GM21717 (cell line): ENCODE measurements around the gene BRAP.
"Not testable (repeated sequence)": the region's sequence is repeated elsewhere in the genome, so short reads cannot be mapped to it uniquely, and the experiment has no call there.

Experiments used
- ATAC-seq: cut with Tn5 transposase; IDR thresholded peaks from one replicate; pipeline ENCODE4 v1.9.1; 2021; ENCODE audit warnings: mild to moderate bottlenecking, moderate library complexity; ENCODE audit not compliant: unreplicated experiment

Gene BRAP

DNA sequence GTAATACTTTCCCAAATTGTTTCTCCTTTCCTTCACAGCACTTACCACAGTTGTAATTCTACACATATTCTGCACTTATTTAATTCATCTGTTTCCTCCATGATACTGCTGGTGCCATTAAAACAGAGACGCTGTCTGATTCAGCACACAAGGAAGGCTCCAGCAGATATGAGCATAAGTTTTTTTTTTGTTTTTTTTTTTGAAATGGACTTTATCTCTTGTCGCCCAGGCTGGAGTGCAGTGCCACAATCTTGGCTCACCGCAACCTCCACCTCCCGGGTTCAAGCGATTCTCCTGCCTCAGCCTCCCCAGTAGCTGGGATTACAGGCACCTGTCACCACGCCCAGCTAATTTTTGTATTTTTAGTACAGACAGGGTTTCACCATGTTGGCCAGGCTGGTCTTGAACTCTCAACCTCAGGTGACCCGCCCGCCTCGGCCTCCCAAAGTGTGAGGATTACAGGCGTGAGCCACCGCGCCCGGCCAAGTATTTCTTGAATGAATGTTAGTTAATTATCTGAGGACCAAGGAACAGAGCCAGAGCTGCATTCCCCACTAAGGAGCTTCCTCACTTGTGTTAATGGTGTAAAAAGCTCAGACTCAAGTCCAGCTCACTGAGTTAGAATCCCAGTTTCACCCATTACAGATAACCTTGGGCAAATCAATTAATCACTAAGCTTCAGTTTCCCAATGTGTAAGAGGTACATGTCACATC, 1.1 kb downstream of the BRAP start:
- not testable (repeated sequence) for ATAC-seq

DNA sequence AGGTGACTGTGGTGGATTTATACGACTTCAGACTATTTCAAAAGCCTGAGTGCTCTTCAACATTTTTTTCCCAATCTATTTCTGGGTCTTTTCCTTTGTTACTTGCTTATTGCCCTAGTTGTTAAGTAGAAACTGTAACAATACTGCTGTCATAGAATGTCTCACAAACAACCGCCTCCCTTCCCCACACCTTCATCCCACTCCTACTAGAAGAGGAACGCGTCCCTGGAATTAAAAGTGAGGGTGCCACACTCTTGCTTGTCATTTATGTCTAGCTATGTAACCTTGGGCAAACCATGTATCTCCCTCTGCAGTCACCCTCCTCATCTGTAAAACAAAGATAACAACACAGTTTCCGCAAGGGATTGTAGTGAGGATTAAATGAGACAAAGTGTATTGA, 8.6 kb downstream of the BRAP start:
- no peak for ATAC-seq

DNA sequence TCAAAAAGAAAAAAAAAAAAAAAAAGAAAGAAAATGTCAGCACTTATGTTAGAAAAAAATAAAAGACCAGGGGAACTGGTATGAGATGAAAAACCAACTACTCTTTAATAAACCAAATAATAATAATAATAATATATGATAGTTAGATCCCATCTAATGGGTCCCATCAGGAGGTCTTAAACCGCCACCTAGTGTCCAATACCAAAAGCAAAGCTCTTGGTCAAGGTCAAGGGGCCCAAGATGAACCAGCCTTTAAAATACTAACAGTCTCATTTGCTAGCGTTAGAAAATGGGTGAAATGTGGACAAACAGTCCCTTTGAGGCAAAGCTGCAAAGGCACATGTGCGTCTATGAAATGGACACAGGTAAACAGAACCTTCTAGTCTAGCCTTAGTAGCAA, 12.3 kb downstream of the BRAP start:
- no peak for ATAC-seq

DNA sequence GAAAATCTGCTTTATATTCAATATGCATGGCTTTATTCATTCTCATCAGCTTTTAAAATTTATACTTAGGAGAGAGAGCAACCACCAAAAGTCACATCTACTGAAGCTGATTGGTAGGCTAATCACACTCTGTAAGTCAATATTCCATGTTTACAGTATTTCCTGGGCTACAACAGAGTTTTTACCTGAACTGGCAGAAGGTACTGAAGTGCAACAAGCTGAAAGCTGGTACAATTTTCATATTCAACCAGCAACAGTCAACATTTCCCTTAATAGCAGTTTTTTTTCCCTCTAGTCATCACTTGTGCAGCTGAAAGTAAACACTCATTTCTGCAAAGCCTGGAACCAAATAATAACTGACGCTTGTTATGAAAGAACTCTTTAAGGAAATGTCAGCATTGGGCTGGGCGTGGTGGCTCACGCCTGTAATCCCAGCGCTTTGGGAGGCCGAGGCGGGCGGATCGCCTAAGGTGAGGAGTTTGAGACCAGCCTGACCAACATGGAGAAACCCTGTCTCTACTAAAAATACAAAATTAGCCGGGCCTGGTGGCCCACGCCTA, 12.9 kb downstream of the BRAP start:
- no peak for ATAC-seq

DNA sequence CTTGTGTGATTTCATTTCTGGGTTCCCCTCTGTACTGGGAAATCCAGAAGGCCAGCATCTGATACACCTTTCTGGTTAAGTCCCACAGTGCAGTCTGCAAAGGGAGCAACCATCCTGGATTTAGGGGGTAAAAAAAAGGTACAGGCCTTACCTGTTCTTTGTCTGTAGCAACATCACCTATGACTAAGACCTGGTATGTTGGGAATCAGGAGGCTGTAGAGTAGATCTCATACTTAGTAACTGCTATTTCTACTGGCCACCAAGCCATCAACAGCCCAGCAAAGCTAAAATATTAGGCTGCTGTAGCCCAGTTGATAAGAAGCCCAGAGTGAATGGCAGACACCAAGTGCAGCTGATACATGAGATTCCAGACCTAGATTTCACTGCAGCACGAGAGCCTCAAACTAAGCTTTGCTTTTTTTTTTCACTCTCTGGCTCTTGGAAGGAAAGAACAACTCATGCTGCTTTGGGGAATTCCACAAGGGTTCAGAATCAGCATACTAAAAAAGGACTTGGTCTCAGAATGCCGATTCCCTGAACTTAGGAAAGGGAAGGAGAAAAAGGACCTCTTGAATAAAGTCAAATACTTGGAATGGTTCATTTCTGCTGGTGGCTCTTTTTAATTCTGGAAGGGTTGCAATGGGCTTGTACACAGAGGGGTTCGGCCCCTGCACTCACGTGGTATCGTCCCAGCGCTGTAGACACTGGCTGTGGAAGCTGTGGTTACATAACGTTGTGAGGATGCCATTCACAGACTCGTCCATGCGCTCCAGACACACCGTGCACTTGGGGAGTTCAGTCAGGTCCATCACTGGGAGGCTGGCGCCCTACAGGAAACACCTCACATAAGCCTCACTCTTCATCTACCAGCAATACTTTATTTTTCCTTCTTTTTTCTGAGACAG, 20.5 kb downstream of the BRAP start:
- ATAC-seq: no peak

DNA sequence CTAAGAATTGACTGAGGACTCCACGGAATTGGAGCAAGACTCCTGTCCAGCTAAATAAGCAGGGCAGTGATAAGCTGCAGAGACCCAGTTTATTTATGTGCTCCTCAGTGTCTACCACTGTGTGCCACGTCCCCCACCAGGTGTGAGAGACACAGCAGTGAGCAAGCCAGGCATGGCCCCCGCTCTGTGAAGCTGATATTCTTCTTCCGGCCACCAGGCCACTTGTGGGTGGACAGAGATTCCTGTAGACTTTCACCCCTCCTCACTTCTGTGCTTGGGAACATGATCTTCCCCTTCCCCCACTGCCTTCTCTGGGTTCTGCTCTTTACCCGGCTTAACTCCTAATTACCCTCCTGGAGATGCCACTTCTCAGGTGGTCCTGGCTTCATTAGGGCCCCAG, 21.3 kb downstream of the BRAP start:
- no peak for ATAC-seq

DNA sequence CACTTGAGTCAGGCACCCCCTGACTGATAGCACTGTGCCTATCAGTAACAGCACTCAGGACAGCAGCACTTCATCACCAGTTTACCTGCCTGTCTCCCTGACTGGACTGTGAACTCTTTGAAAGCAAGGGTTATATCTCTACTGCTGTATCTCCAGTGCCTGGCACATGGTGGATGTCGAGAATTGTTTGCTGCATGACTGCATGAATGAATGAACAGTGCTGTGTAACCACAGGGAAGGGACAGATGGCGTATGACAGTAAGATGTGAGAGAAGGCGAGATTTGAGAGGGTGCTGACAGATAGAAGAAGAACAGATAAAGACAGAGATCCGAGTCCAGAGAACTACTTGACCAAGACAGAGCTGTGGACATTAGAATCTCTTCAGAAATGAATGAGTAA, 29.7 kb downstream of the BRAP start:
- ATAC-seq: no peak

DNA sequence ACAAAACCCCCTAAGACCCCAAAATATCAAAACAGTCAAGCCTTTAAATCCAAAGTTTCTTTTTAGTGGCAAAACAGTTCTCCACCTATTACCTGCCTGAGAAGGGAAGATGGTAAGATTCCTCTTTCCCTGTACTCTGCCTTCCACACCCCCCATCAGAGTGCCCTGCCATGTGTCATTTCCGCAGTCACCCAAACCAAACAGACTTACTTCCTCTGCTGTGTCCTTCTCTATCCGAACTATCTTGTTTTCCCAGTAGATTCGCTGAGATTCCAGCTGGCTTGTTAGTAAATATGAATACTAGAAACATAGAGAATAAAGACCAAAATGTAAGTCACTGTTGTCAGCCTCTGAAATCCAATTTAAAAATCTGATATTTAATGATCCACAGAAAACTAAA, 30.4 kb downstream of the BRAP start:
- no peak for ATAC-seq

DNA sequence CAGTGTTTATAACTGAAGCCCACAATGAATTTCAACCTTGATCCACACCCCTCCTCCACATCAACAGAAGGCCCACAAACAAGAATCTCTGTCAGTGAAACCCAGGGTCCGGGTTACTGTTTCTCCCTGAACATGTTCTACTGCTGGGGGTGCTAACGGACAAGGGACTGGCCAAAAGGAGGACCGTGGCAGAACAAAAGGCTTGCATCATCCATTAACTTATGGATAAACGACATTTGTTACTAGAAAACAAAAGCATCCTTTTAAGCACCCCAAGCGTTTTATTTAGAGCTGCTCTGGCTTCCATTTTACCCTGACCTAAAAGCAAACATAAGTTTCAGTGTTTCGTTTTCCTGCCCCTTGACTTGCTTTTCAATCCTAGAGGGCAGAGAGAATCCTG, 32.2 kb downstream of the BRAP start:
- no peak for ATAC-seq

DNA sequence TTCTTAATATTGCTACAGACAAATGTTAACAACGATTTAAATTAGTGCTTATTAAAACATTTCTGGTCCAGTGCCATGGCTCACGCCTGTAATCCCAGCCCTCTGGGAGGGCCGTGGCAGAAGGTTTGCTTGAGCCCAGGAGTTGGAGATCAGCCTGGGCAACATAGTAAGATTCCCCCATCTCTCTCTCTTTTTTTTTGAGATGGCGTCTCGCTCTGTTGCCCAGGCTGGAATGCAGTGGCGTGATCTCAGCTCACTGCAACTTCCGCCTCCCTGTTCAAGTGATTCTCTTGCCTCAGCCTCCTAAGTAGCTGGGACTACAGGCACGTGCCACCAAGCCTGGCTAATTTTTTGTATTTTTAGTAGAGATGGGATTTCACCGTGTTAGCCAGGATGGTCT, 33.2 kb downstream of the BRAP start:
- not testable (repeated sequence) for ATAC-seq

DNA sequence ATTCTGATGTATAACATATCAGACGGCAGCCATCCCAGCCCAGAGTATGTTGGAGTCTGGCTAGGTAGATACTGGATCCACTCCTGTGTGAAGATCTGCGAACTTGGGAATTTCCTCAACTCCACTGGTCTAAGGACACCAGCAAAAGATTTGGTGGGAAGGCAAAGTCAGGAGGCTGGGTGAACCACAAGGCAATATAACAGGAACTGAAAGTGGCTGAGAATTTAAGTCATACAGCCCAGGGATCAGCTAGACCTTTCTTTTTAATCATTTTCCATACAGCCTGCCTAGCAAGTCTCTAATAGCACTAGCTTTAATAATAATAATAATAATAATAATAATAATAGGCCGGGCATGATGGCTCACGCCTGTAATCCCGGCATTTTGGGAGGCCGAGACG, 34.8 kb downstream of the BRAP start:
- no peak for ATAC-seq

DNA sequence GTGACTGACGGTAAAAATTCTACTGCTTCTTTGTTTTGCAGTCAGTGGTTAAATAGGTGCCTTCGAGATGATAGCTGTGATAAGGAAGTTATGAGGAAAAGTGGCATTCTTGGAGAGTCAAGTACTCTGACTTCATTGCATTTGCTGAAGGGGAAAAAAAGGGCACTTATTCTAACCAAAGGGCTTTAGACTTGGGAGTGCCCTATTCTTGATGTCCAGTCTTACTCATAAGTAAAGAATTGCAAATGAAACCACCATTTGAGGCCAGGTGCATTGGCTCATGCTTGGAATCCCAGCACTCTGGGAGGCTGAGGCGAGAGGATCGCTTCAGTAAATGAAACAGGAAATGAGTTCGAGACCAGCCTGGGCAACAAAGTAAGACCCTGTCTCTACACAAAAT, 40.3 kb downstream of the BRAP start:
- ATAC-seq: no peak

DNA sequence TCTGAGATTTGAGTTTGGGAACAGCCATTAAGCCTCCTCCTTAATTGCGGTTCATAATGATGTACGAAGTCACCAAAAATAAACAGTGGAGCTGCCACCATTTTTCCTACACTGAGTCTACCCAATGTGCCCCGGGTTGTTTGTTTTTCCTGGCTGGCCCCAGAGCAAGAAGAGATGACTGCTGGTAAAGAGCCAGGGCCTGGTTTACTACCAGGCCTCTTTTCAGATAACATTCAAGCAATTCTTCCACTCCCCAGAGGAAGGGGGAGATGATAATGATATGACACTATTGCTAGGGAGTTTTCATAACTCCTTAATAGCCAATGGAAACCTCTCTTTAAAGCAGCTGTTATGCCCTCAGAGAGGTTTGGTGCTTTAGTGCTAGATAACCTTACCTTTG, 42.3 kb downstream of the BRAP start:
- ATAC-seq: no peak

DNA sequence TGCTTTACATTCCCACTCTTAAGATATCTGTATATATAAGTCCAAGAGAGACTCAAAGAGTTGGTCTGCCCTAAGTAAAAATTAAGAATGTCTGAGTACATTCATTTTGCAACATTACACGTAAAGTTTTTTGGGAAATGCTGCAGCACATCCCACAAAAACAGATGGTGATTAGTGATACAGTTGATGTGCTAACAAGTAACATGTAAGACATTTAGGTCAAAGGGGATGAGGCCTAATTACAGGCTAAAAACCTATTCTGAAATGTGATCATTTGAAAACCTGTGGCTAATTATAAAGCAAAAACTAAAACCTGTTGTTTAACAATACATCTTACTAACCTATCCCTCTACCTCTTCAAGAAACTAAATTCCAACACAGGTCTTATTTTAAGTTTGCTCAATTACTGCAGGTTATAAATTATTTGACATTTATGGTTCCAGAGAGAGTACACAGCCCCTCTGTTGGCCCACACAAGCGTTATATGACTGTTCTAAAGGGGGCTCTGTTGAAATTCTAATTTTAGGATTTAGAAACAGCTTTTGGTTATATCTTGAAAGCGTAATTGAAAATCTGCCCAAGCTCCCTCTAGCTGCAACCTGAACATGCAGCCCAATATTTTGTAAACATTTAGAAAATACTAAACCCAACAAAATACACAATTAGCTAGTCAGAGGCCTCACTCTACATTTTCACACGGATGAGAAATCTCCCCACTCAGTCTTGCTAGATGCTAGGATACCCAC, 42.9 kb downstream of the BRAP start:
- ATAC-seq: no peak

DNA sequence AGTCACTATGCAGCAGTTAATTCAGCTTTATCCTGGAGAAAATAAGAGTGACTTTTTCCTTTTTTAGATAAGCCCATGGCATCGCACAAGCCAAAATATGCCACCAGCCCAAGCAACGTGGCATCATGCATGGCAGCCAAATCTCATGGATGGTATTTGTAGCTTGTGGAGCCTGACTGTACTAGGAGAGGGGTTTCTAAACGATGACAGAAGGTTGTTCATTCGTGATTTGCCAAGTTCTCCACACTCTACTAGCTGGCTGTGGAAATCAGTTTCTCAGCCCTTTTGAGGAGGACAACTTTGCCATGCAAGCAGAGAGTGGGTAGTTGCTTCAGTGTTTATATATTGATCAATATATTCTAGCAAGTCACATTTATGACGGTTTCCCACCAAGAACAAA, 45.2 kb downstream of the BRAP start:
- no peak for ATAC-seq

DNA sequence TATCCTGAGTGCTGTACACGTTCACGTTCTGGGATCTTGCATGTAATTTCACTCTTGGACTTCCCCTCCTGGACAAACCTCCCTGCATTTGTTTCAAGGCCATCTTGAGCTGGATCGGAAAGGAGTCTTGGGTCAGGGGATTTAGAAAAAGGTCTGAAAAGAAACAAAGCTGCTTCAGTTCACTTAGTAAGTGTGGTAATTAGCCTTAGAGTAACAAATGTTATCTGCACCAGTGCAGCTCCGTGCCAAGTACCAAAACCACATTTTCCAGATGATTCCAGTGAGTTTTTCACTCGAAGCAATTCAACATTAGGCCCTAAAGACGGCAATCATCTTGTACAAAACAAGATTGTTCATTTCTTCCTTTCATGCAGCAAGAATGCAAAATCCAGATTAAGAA, 47.2 kb downstream of the BRAP start:
- ATAC-seq: no peak

DNA sequence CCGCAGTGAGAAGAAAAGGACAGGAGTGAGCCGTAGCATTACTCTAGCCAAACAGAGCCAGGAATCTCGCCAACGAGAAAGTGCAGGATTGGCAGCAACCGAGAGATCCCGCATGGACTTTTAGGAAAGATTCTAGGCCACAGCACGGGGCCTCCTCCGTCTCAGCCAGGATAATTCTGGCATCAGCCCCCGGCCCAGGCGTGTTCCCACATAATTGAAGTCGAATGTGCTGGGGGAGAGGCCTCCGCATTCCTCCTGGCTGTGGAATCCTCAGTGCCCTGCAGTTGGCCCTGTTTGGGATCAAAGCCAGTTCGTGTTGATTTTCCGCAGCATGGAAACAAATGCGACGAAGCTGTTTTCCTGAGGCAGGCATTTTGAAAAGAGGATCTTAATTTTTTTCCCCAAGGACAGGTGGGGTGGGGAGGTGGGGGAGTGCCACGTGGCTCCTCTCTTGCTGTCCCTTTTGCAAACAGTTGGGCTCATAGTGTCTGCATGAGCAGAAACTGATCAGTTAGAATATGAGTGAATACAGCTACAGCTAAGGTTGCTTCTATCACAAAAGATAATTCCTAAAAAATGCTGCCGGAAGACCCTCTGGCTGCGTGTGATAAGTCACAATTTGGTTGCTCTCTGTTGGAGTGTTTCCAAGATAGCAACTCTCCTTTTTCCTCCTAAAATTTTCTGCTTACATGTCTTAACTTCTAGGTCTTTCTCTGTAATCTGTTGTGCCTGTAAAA, 49.4 kb downstream of the BRAP start:
- ATAC-seq: no peak

DNA sequence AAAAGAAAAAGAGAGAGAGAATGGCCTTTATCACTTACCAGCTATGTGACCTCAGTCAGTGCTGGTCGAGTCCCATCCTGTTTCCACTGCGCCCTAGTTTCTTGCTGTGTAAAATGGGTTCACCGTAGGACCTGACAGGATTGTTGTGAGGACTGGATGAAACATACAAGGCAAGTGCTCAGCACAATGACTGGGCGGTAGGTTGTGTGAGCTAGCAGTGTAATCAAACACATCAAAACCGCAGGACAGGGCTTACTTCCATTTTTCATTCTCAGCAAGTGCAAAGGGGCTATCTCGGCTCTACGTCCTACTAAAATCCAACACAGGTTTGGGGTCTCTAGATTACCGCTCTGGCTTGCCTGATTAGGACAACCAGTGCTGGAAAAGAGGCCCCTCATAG, 50.2 kb downstream of the BRAP start:
- ATAC-seq: no peak

DNA sequence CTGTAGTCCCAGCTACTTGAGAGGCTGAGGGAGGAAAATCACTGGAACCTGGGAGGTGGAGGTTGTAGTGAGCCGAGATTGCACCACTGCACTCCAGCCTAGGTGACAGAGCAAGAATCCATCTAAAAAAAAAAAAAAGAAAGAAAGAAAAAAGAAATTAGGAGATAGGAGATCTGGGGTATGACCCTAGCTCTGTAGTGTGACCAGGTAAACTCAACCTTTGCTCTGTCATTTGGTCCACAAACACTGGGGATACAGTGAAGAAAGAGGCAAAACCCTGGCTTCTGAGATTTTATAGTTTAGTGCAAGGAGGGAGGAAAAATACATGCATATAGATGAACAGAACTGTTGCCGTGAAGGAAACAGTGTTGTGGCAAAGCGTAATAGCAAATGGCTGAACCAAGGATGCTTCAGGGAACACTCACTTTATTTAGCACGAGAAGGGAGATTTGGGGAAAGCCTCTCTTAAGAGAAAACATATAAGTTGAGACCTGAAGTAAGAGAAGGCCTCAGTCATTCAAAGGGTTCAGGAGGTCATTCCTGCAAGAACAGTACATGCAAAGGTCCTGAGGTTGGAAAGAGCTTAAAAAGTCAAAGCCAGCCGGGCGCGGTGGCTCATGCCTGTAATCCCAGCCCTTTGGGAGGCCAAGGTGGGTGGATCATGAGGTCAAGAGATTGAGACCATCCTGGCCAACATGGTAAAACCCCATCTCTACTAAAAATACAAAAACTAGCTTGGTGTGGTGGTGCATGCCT, 57.1 kb downstream of the BRAP start:
- no peak for ATAC-seq

DNA sequence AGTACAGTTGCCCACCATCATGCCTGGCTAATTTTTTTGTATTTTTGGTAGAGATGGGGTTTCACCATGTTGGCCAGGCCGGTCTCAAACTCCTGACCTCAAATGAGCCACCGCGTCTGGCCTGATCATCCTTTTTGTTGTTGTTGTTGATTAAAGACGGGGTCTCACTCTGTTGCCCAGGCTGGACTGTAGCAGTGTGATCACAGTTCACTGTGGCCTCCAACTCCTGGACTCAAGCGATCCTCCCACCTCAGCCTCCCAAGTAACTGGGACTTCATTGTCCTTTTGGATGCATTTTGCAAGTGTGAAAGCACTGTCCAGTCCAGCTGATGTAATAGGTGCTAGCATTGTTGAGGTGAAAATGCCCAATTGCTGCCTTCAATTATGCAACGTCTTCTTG, 59.5 kb downstream of the BRAP start:
- ATAC-seq: no peak
